GM12878 (cell line): ENCODE measurements around the gene EEF1AKMT3. TPM values are rescaled to one million over a fixed set of nuclear protein-coding genes. Genes with fewer than 3 reads are reported as not detected.

ENCODE experiments used
- BACH1 ChIP-seq: fragments of 450-650 bp; IDR thresholded peaks from 2 replicates; pipeline ENCODE4 v1.6.1; 2017; ENCODE audit warnings: mild to moderate bottlenecking, borderline replicate concordance
- BCL11A ChIP-seq: IDR thresholded peaks from 2 replicates; pipeline ENCODE4 v1.6.1; 2011; ENCODE audit warnings: low read depth, low read length
- BHLHE40 ChIP-seq, 2 experiments: fragments of 450-650 bp in 1 of 2; IDR thresholded peaks; 2 replicates each; pipeline ENCODE4 v1.6.1; 2011 to 2017; ENCODE audit warnings: low read depth in 2 of 2, borderline replicate concordance in 1 of 2, improper control_type of control experiment in 1 of 2, low read length in 1 of 2, mild to moderate bottlenecking in 1 of 2
- CREB1 ChIP-seq: IDR thresholded peaks from 2 replicates; pipeline ENCODE4 v1.6.1; 2012; ENCODE audit warnings: low read depth, mild to moderate bottlenecking, inconsistent platforms
- HDGF ChIP-seq: fragments of 450-650 bp; IDR thresholded peaks from 2 replicates; pipeline ENCODE4 v1.6.1; 2016; ENCODE audit warnings: antibody characterized with exemption
- IKZF1 ChIP-seq: fragments of 450-650 bp; conservative IDR thresholded peaks from 2 replicates; pipeline ENCODE4 v1.6.1; 2017; ENCODE audit warnings: antibody characterized with exemption, mild to moderate bottlenecking
- IKZF2 ChIP-seq, 2 experiments: fragments of 450-650 bp; IDR thresholded peaks; 2 replicates each; pipeline ENCODE4 v1.6.1; 2017; ENCODE audit warnings: mild to moderate bottlenecking in 2 of 2, moderate library complexity in 2 of 2
- LARP7 ChIP-seq: fragments of 450-650 bp; IDR thresholded peaks from 2 replicates; pipeline ENCODE4 v1.6.1; 2017; ENCODE audit warnings: mild to moderate bottlenecking
- NR2F1 ChIP-seq: fragments of 450-650 bp; conservative IDR thresholded peaks from 2 replicates; pipeline ENCODE4 v1.6.1; 2017; ENCODE audit warnings: mild to moderate bottlenecking
- PAX5 ChIP-seq: IDR thresholded peaks from 2 replicates; pipeline ENCODE4 v1.6.1; 2011; ENCODE audit warnings: low read depth, low read length, borderline replicate concordance
- RB1 ChIP-seq: fragments of 450-650 bp; formaldehyde crosslinking; IDR thresholded peaks from 2 replicates; pipeline ENCODE4 v1.6.1; 2017; ENCODE audit warnings: mild to moderate bottlenecking, borderline replicate concordance
- SMC3 ChIP-seq: IDR thresholded peaks from 2 replicates; pipeline ENCODE4 v1.6.1; 2011; ENCODE audit warnings: low read length, improper control_type of control experiment, borderline replicate concordance
- YY1 ChIP-seq: IDR thresholded peaks from 2 replicates; pipeline ENCODE4 v1.6.1; 2011; ENCODE audit warnings: low read depth, mild to moderate bottlenecking, low read length
- ZNF622 ChIP-seq: fragments of 450-650 bp; IDR thresholded peaks from 2 replicates; pipeline ENCODE4 v1.6.1; 2017; ENCODE audit warnings: mild to moderate bottlenecking, inconsistent platforms
- polyA plus RNA-seq, 11 experiments: library from polyadenylated mRNA; depleted of rRNA in 4 of 11; unstranded in 6 of 11; stranded (reverse) in 5 of 11; fragments of >200 nt; fragmentation: Nextera tagmentation in 4 of 11; fragmentation: Illumina TruSeq in 1 of 11; extraction: Ambion mirVana in 4 of 11; extraction: Trizol in 1 of 11; gene quantifications; 1 replicate in 1 of 11; 2 replicates in 10 of 11; pipeline versions ENCODE4 v1.2.1 to v1.2.3, GENCODE V29; 2011 to 2016; ENCODE audit warnings: inconsistent platforms in 2 of 11, missing spikeins in 2 of 11, low read depth in 1 of 11
- total RNA-seq, 4 experiments: library from RNA; depleted of rRNA in 3 of 4; stranded (reverse); fragments of >200 nt in 3 of 4; fragmentation: Illumina TruSeq in 1 of 4; extraction: Trizol in 1 of 4; gene quantifications; 2 replicates each; pipeline versions ENCODE4 v1.2.1 to v1.2.3, GENCODE V29; 2013 to 2021
- TF ChIP-seq, protein P1 (sequence below): fragments of 450-650 bp; conservative IDR thresholded peaks from 2 replicates; pipeline ENCODE4 v1.6.1; 2017; ENCODE audit warnings: mild to moderate bottlenecking, moderate library complexity
- TF ChIP-seq, protein P2 (sequence below), 3 experiments: IDR thresholded peaks in 2 of 3; conservative IDR thresholded peaks in 1 of 3; 2 replicates each; pipeline ENCODE4 v1.5.1; 2011; ENCODE audit warnings: low read depth in 3 of 3, low read length in 3 of 3, mild to moderate bottlenecking in 3 of 3, control low read depth in 2 of 3, moderate library complexity in 2 of 3, inconsistent platforms in 1 of 3, mixed read lengths in 1 of 3; ENCODE audit not compliant: control insufficient read depth in 2 of 3, insufficient read depth in 1 of 3; ENCODE audit errors: extremely low read depth in 1 of 3

EEF1AKMT3 gene
- total and polyA plus RNA-seq, 10 of the 15 experiments (the other 5 are each of a cell fraction or from before 2014, with no cell fraction given) = 1.2 to 8.2 (median 3.5) TPM

DNA sequence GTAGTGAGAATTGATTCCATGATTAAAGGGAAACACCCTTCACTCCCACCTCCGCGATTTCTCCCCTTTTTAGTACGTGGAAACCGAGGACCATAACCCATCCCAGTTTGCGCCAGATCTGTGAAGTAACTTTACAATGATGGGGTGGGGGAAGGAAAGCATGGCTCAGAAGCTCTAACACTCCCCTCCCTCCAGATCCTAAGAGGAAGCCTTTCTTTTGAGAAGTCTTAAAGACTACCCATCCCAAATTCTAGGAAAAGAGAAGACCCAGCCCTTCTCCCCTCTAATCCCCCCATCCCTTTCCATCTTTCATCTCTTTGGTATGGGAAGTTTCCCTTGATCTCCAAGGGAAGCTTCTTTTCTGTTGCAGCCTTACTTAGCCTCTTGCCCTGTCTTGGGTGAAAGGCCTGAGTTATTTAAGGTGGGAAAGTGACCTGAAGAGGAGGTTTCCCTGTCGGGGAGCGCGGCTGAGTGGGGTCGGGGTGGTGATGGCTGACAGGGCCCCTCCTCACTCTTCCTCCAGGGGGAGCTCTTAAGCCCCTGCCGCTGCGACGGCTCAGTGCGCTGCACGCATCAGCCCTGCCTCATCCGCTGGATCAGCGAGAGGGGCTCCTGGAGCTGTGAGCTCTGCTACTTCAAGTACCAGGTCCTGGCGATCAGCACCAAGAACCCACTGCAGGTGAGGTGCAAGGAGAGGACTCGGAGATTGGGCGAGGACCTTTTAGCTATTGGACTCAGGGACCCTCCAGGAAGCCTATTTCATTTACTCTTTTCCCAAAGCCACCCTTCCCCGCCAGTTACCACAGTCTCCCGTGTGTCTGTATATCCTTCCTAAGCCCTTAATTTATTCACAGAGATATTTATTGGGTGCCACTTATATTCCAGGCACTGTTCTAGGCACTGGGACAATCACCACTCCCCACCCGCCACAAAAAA is 15.7 kb upstream of the EEF1AKMT3 start (continued):
- TF ChIP-seq, protein P1, sequence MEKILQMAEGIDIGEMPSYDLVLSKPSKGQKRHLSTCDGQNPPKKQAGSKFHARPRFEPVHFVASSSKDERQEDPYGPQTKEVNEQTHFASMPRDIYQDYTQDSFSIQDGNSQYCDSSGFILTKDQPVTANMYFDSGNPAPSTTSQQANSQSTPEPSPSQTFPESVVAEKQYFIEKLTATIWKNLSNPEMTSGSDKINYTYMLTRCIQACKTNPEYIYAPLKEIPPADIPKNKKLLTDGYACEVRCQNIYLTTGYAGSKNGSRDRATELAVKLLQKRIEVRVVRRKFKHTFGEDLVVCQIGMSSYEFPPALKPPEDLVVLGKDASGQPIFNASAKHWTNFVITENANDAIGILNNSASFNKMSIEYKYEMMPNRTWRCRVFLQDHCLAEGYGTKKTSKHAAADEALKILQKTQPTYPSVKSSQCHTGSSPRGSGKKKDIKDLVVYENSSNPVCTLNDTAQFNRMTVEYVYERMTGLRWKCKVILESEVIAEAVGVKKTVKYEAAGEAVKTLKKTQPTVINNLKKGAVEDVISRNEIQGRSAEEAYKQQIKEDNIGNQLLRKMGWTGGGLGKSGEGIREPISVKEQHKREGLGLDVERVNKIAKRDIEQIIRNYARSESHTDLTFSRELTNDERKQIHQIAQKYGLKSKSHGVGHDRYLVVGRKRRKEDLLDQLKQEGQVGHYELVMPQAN = peak; percentile 59; the same call in 1 of the 2 replicates
- 0 out of 2 replicates have a peak, but pooled peaks have one; percentile 28 for TF ChIP-seq RB1
- TF ChIP-seq PAX5 = no peak
- peak; percentile 38; the same call in 1 of the 2 replicates for TF ChIP-seq BACH1
- TF ChIP-seq LARP7 = 0 out of 2 replicates have a peak, but pooled peaks have one; percentile 35
- TF ChIP-seq, protein P2, sequence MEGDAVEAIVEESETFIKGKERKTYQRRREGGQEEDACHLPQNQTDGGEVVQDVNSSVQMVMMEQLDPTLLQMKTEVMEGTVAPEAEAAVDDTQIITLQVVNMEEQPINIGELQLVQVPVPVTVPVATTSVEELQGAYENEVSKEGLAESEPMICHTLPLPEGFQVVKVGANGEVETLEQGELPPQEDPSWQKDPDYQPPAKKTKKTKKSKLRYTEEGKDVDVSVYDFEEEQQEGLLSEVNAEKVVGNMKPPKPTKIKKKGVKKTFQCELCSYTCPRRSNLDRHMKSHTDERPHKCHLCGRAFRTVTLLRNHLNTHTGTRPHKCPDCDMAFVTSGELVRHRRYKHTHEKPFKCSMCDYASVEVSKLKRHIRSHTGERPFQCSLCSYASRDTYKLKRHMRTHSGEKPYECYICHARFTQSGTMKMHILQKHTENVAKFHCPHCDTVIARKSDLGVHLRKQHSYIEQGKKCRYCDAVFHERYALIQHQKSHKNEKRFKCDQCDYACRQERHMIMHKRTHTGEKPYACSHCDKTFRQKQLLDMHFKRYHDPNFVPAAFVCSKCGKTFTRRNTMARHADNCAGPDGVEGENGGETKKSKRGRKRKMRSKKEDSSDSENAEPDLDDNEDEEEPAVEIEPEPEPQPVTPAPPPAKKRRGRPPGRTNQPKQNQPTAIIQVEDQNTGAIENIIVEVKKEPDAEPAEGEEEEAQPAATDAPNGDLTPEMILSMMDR (IDR thresholded peaks at IDR 0.05 in 2 of 3, conservative IDR thresholded peaks at IDR 0.05 in 1 of 3; ENCODE audit: control insufficient read depth in 2 of 3, extremely low read depth in 1 of 3, insufficient read depth in 1 of 3, low read depth in 3 of 3, low read length in 3 of 3) = peak; percentile 75 to 94 (median 86)
- no peak for TF ChIP-seq ZNF622
- peak; percentile 62 to 66; a peak in 2 of 4 replicates for TF ChIP-seq BHLHE40 (IDR thresholded peaks at IDR 0.05; ENCODE audit: borderline replicate concordance in 1 of 2, low read depth in 2 of 2, low read length in 1 of 2)
- peak; percentile 57 for TF ChIP-seq CREB1
- peak in 1 of 2 experiments; percentile 22; a peak in 1 of 4 replicates for TF ChIP-seq IKZF2 (IDR thresholded peaks at IDR 0.05)
- peak; percentile 90 for TF ChIP-seq YY1
- TF ChIP-seq HDGF = 0 out of 2 replicates have a peak, but pooled peaks have one; percentile 24
- 0 out of 2 replicates have a peak, but pooled peaks have one; percentile 14 for TF ChIP-seq NR2F1
- TF ChIP-seq BCL11A = no peak
- TF ChIP-seq IKZF1 = 0 out of 2 replicates have a peak, but pooled peaks have one; percentile 24
- peak; percentile 26; the same call in 1 of the 2 replicates for TF ChIP-seq SMC3
